Measurements from ENCODE around the gene CASKIN2.

The CASKIN2 gene

GRCh38 chr17:75509528-75510258 is 5.6 kb downstream of the CASKIN2 start:
- DNase-seq (no peak), ATAC-seq (replicated peaks) (no peak)
- H3K27ac Mint-ChIP-seq, result no peak overlapping the region
- H3K4me1 Mint-ChIP-seq, result peaks cover 0 to 6% of the 10 kb centered on the region in 2 donors
- no peaks in the 10 kb centered on the region for H3K36me3 Mint-ChIP-seq
- no peaks in the 10 kb centered on the region for H3K9me3 Mint-ChIP-seq
- no peak overlapping the region for H3K4me3 Mint-ChIP-seq
- H3K27me3 Mint-ChIP-seq, result no peaks in the 10 kb centered on the region

GRCh38 chr17:75508931-75509361 is 6.4 kb downstream of the CASKIN2 start:
- ATAC-seq (replicated peaks) (no peak), DNase-seq (no peak)
- H3K9me3 Mint-ChIP-seq, result no peaks in the 10 kb centered on the region
- no peak overlapping the region for H3K4me3 Mint-ChIP-seq
- no peaks in the 10 kb centered on the region for H3K27me3 Mint-ChIP-seq
- peaks cover 3 to 5% of the 10 kb centered on the region in 2 donors for H3K4me1 Mint-ChIP-seq
- H3K27ac Mint-ChIP-seq, result peak overlapping the region; percentile 57
- H3K36me3 Mint-ChIP-seq, result no peaks in the 10 kb centered on the region

GRCh38 chr17:75507733-75508719 is 7.3 kb downstream of the CASKIN2 start:
- H3K9me3 Mint-ChIP-seq, result no peaks in the 10 kb centered on the region
- H3K36me3 Mint-ChIP-seq, result no peaks in the 10 kb centered on the region
- H3K4me3 Mint-ChIP-seq, result no peak overlapping the region
- H3K4me1 Mint-ChIP-seq, result peaks cover 0 to 5% of the 10 kb centered on the region in 2 donors
- ATAC-seq (replicated peaks) (no peak), DNase-seq (no peak)
- no peak overlapping the region for H3K27ac Mint-ChIP-seq
- no peaks in the 10 kb centered on the region for H3K27me3 Mint-ChIP-seq

GRCh38 chr17:75506888-75507287 is 8.4 kb downstream of the CASKIN2 start:
- ATAC-seq (replicated peaks) (no peak), DNase-seq (no peak)
- no peaks in the 10 kb centered on the region for H3K36me3 Mint-ChIP-seq
- no peak overlapping the region for H3K4me3 Mint-ChIP-seq
- no peaks in the 10 kb centered on the region for H3K9me3 Mint-ChIP-seq
- no peaks in the 10 kb centered on the region for H3K27me3 Mint-ChIP-seq
- H3K27ac Mint-ChIP-seq, result peak overlapping the region; percentile 42
- H3K4me1 Mint-ChIP-seq, result peaks cover 0 to 5% of the 10 kb centered on the region in 2 donors

- Mint-ChIP-seq H3K4me3 (no peak overlapping the region), H3K4me1 (peaks cover 0 to 5% of the 10 kb centered on the region in 2 donors), H3K27ac (no peak overlapping the region), H3K9me3 (no peaks in the 10 kb centered on the region), H3K27me3 (no peaks in the 10 kb centered on the region), H3K36me3 (no peaks in the 10 kb centered on the region)
- DNase-seq (no peak), ATAC-seq (replicated peaks) (no peak)
These were observed 9.2 kb downstream of the CASKIN2 start for GRCh38 chr17:75506134-75506533.

GRCh38 chr17:75505640-75506039 is 9.7 kb downstream of the CASKIN2 start:
- no peak for DNase-seq
- H3K4me1 Mint-ChIP-seq, result peaks cover 0 to 5% of the 10 kb centered on the region in 2 donors
- no peaks in the 10 kb centered on the region for H3K27me3 Mint-ChIP-seq

GRCh38 chr17:75505152-75505409 is 10.3 kb downstream of the CASKIN2 start:
- peaks cover 0 to 5% of the 10 kb centered on the region in 2 donors for H3K4me1 Mint-ChIP-seq
- H3K36me3 Mint-ChIP-seq, result peaks cover 0 to under 1% of the 10 kb centered on the region in 2 donors
- no peak for DNase-seq
- no peak overlapping the region for H3K27ac Mint-ChIP-seq
- H3K4me3 Mint-ChIP-seq, result no peak overlapping the region
- no peaks in the 10 kb centered on the region for H3K27me3 Mint-ChIP-seq
- H3K9me3 Mint-ChIP-seq, result no peaks in the 10 kb centered on the region
- ATAC-seq (replicated peaks), result no peak

More at GRCh38 chr17:75505640-75506039, 9.7 kb downstream of the CASKIN2 start:
- Mint-ChIP-seq H3K4me3 (no peak overlapping the region), H3K9me3 (no peaks in the 10 kb centered on the region), H3K36me3 (no peaks in the 10 kb centered on the region), H3K27ac (no peak overlapping the region)
- ATAC-seq (replicated peaks), result no peak

GRCh38 chr17:75504347-75505151 is 10.8 kb downstream of the CASKIN2 start:
- no peaks in the 10 kb centered on the region for H3K27me3 Mint-ChIP-seq
- H3K27ac Mint-ChIP-seq, result no peak overlapping the region
- peak; percentile 33 for DNase-seq
- H3K4me3 Mint-ChIP-seq, result no peak overlapping the region
- no peaks in the 10 kb centered on the region for H3K9me3 Mint-ChIP-seq
- H3K36me3 Mint-ChIP-seq, result peaks cover 4 to 5% of the 10 kb centered on the region in 2 donors
- H3K4me1 Mint-ChIP-seq, result peaks cover 0 to 5% of the 10 kb centered on the region in 2 donors
- ATAC-seq (replicated peaks), result peak; percentile 76 to 82

- ATAC-seq (replicated peaks) (peak in 1 of 2 donors; percentile 5), DNase-seq (no peak)
- Mint-ChIP-seq H3K9me3 (no peaks in the 10 kb centered on the region), H3K4me3 (no peak overlapping the region), H3K4me1 (peaks cover 0 to 5% of the 10 kb centered on the region in 2 donors), H3K27ac (no peak overlapping the region), H3K36me3 (peaks cover 10 to 11% of the 10 kb centered on the region in 2 donors), H3K27me3 (no peaks in the 10 kb centered on the region)
These were observed 11.4 kb downstream of the CASKIN2 start for GRCh38 chr17:75503976-75504346.

GRCh38 chr17:75503337-75503950 is 11.9 kb downstream of the CASKIN2 start:
- ATAC-seq (replicated peaks) (no peak), DNase-seq (no peak)
- Mint-ChIP-seq H3K4me3 (no peak overlapping the region), H3K9me3 (no peaks in the 10 kb centered on the region), H3K27ac (no peak overlapping the region), H3K27me3 (no peaks in the 10 kb centered on the region), H3K4me1 (peaks cover 0 to 5% of the 10 kb centered on the region in 2 donors), H3K36me3 (peaks cover 12 to 13% of the 10 kb centered on the region in 2 donors)

- Mint-ChIP-seq H3K27ac (no peak overlapping the region), H3K36me3 (peaks cover 12 to 16% of the 10 kb centered on the region in 2 donors), H3K4me3 (no peak overlapping the region), H3K9me3 (no peaks in the 10 kb centered on the region), H3K27me3 (no peaks in the 10 kb centered on the region), H3K4me1 (peaks cover 0 to 5% of the 10 kb centered on the region in 2 donors)
- ATAC-seq (replicated peaks) (no peak), DNase-seq (no peak)
These were observed 12.5 kb downstream of the CASKIN2 start for GRCh38 chr17:75502721-75503329.

- H3K4me1 Mint-ChIP-seq, result peaks cover 0 to 5% of the 10 kb centered on the region in 2 donors
- no peak overlapping the region for H3K4me3 Mint-ChIP-seq
- no peaks in the 10 kb centered on the region for H3K27me3 Mint-ChIP-seq
- DNase-seq (no peak), ATAC-seq (replicated peaks) (no peak)
- H3K9me3 Mint-ChIP-seq, result no peaks in the 10 kb centered on the region
- no peak overlapping the region for H3K27ac Mint-ChIP-seq
- H3K36me3 Mint-ChIP-seq, result peaks cover 14 to 19% of the 10 kb centered on the region in 2 donors
These were observed 13.1 kb downstream of the CASKIN2 start for GRCh38 chr17:75502072-75502720.

Measured in stimulated activated naive B cell treated with anti-CD40 and anti-IgM and Interleukin-4, amounts not matched to agents 10 μg/mL and 1 μg/mL and 100 μg/mL, for 72 hours (primary cell).